B cell (primary cell): Measurements from ENCODE around the gene CWC27.

Experiments
- EZH2 ChIP-seq: IDR thresholded peaks from 2 replicates; pipeline ENCODE4 v1.6.1; 2012; ENCODE audit warnings: borderline replicate concordance, low read depth, mild to moderate bottlenecking, moderate library complexity, low read length; ENCODE audit not compliant: insufficient read depth, poor library complexity, severe bottlenecking
- TF ChIP-seq, protein P1 (sequence below): fragments of 200-600 bp; IDR thresholded peaks from one replicate; pipeline ENCODE4 v1.8.0; 2022; ENCODE audit warnings: antibody characterized with exemption, mild to moderate bottlenecking

DNA sequence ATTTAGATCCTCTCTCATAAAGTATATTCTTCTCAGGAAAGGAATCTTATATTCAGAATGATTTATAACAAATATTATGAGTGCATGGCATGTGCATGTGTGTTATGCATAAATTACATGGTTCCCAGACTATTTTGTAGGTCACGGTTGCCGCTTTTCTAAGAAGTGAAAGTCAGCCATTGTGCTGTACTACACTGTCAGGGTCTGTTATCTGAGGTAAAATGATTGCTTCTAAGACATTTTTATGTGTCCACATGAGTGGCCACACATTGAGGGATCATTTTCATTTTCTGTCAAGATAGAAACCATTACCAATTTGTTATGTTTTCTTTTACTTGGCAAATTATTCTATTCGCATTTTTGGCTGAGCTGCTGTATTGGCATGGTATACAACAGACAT, 210.8 kb downstream of the CWC27 start:
- TF ChIP-seq, protein P1, sequence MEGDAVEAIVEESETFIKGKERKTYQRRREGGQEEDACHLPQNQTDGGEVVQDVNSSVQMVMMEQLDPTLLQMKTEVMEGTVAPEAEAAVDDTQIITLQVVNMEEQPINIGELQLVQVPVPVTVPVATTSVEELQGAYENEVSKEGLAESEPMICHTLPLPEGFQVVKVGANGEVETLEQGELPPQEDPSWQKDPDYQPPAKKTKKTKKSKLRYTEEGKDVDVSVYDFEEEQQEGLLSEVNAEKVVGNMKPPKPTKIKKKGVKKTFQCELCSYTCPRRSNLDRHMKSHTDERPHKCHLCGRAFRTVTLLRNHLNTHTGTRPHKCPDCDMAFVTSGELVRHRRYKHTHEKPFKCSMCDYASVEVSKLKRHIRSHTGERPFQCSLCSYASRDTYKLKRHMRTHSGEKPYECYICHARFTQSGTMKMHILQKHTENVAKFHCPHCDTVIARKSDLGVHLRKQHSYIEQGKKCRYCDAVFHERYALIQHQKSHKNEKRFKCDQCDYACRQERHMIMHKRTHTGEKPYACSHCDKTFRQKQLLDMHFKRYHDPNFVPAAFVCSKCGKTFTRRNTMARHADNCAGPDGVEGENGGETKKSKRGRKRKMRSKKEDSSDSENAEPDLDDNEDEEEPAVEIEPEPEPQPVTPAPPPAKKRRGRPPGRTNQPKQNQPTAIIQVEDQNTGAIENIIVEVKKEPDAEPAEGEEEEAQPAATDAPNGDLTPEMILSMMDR = no peak
- TF ChIP-seq EZH2 = no peak
